Lower leg skin (tissue), 4 donors: ENCODE data around the gene C2CD2L. TPM values are rescaled to one million over a fixed set of nuclear protein-coding genes. Genes with fewer than 3 reads are reported as not detected.

Source experiments
- DNase-seq, 2 donors: peaks; one replicate each; pipeline ENCODE4 v3.0.0-alpha.2; 2019; ENCODE audit warnings: low spot score in 2 of 2
- H3K4me3 ChIP-seq: fragments of 200-600 bp; sonication (generic); 2 replicates; pipeline ENCODE4 v1.5.1; 2017; ENCODE audit warnings: mild to moderate bottlenecking, low read depth; ENCODE audit not compliant: poor library complexity, severe bottlenecking
- POLR2A ChIP-seq, 2 donors: fragments of 450-650 bp; IDR thresholded peaks; one replicate each; pipeline ENCODE4 v1.6.1; 2016 to 2017; ENCODE audit warnings: antibody characterized with exemption in 2 of 2, mild to moderate bottlenecking in 1 of 2, moderate library complexity in 1 of 2
- WGBS, 2 donors: methylation state at CpG; one replicate each; pipeline ENCODE4 v1.1.5; 2018; 5-methylcytosine and 5-hydroxymethylcytosine counted together
- intact Hi-C: fragments of 100-400 bp; cut with DNase I; formaldehyde crosslinking; loops from one replicate; pipeline ENCODE4 v1.15.0; 2023; ENCODE audit warnings: low total_unique reads
- total RNA-seq, 4 donors: library from RNA; depleted of rRNA; stranded (reverse); fragments of >200 nt; gene quantifications; one replicate each; pipeline ENCODE4 v1.1.0, GENCODE V29; 2016
- TF ChIP-seq, protein P1 (sequence below), 3 donors: fragments of 450-650 bp; IDR thresholded peaks; one replicate each; pipeline ENCODE4 v1.5.1; 2016; ENCODE audit warnings: antibody characterized with exemption in 3 of 3, mild to moderate bottlenecking in 3 of 3, moderate library complexity in 2 of 3

Gene C2CD2L
- total RNA-seq, 4 donors from 2014 or later, result 16.8 to 27.2 (median 22.6) TPM

DNA sequence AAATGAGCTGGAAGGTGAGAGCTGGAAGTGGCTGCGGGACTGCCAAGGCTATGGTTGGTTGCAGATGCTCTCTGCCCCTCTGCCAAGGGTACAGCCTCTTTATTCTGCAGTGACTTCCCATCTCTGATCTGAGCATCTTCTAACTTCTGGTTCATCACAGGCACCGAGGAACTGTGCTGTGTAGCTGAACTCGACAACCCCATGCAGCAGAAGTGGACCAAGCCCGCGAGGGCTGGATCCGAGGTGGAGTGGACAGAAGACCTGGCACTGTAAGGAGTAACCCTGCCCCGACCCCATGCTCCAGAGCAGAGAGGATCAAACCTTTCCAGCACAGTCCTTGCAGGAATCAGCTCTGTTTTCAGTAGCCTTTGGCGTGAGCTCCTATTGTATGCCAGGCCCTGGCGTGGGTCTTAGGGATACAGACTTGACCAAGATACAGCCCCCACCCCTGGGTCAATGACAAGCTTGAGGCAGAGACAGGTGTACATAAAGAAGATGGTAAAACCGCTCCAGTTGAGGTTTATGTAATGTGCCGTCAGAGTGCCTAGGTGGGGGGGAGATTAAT, 4.3 kb downstream of the C2CD2L start:
- WGBS, 2 donors, result 92 to 93% methylated on average over 11 of the region's 11 CpGs
- no peak for TF ChIP-seq POLR2A (IDR thresholded peaks at IDR 0.05)
- no peak overlapping the region for H3K4me3 ChIP-seq
- intact Hi-C loops, result no loop called here
- DNase-seq, result no peak

GRCh38 chr11:119112314-119113020, 5.3 kb downstream of the C2CD2L start:
- no peak for DNase-seq
- H3K4me3 ChIP-seq, result no peak overlapping the region
- intact Hi-C loops, result no loop called here
- 93 to 96% methylated on average over 10 to 11 of the region's 12 CpGs for WGBS, 2 donors
- TF ChIP-seq, protein P1, sequence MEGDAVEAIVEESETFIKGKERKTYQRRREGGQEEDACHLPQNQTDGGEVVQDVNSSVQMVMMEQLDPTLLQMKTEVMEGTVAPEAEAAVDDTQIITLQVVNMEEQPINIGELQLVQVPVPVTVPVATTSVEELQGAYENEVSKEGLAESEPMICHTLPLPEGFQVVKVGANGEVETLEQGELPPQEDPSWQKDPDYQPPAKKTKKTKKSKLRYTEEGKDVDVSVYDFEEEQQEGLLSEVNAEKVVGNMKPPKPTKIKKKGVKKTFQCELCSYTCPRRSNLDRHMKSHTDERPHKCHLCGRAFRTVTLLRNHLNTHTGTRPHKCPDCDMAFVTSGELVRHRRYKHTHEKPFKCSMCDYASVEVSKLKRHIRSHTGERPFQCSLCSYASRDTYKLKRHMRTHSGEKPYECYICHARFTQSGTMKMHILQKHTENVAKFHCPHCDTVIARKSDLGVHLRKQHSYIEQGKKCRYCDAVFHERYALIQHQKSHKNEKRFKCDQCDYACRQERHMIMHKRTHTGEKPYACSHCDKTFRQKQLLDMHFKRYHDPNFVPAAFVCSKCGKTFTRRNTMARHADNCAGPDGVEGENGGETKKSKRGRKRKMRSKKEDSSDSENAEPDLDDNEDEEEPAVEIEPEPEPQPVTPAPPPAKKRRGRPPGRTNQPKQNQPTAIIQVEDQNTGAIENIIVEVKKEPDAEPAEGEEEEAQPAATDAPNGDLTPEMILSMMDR (IDR thresholded peaks at IDR 0.05), result no peak
- TF ChIP-seq POLR2A (IDR thresholded peaks at IDR 0.05), result no peak

DNA sequence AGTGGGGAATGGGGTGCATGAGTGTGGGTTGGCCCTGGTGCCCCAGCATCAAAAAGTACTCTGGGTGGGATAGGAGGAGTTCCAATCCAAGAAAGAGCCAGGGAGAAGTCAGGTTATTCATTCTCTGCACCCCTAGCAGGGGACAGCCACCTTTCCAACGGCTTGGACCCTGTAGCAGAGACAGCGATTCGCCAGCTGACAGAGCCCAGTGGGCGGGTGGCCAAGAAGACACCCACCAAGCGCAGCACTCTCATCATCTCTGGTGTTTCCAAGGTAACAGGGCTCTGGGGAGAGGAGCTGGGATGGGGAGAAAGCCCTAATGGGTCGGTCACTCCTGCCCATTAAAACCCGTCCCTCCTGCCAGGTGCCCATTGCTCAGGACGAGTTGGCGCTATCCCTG, 6.6 kb downstream of the C2CD2L start:
- TF ChIP-seq, protein P1 (IDR thresholded peaks at IDR 0.05), result no peak
- TF ChIP-seq POLR2A (IDR thresholded peaks at IDR 0.05), result no peak
- 88 to 91% methylated on average over 8 to 9 of the region's 9 CpGs for WGBS, 2 donors
- no peak for DNase-seq

DNA sequence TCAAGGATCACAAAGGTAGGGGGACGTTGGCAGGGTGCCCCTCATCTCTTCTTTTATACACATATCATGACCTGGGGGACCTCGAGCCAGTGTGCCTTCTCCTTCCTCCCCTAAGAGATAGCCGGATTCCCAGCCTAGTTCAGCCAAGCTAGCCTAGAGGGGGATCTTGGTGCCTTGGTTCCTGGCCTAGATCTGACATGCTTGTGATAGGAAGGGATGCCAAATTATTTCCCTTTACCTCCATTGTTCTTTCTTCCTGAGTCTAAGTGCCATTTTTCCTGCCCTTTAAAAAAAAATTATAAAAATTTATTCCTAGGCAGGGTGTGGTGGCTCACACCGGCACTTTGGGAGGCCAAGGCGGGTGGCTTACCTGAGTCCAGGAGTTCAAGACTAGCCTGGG, 7.2 kb downstream of the C2CD2L start:
- H3K4me3 ChIP-seq, result no peak overlapping the region
- intact Hi-C loops, result no loop called here
- 80 to 83% methylated on average over 5 of the region's 5 CpGs for WGBS, 2 donors
- no peak for DNase-seq
- TF ChIP-seq POLR2A (IDR thresholded peaks at IDR 0.05), result no peak
- TF ChIP-seq, protein P1 (IDR thresholded peaks at IDR 0.05), result no peak

More for the DNA sequence above, 6.6 kb downstream of the C2CD2L start:
- no peak overlapping the region for H3K4me3 ChIP-seq
- intact Hi-C loops, result no loop called here

- WGBS, 2 donors, result 60 to 74% methylated on average over 24 of the region's 24 CpGs
These were observed 8.5 kb downstream of the C2CD2L start for GRCh38 chr11:119115484-119116234.

More at GRCh38 chr11:119115484-119116234, 8.5 kb downstream of the C2CD2L start:
- DNase-seq, result peak in 1 of 2 donors; percentile 46
- intact Hi-C loops, result no loop called here
- H3K4me3 ChIP-seq, result no peak overlapping the region
- TF ChIP-seq POLR2A (IDR thresholded peaks at IDR 0.05), result no peak
- TF ChIP-seq, protein P1 (IDR thresholded peaks at IDR 0.05), result no peak
